Cardiac muscle cell (in vitro differentiated cells and primary cell): ENCODE results near the gene REST. TPM values are rescaled to one million over a fixed set of nuclear protein-coding genes. Genes with fewer than 3 reads are reported as not detected.
A peak's percentile ranks its signal among the peaks of the same experiment; 100 is the strongest.

Experiments
- DNase-seq, 2 donors: peaks; one replicate each; pipeline versions ENCODE4 v3.0.0 to v3.0.0-alpha.2; 2010 to 2017; ENCODE audit warnings: low read depth in 1 of 2, low spot score in 1 of 2
- H3K27ac ChIP-seq: fragments of 200-600 bp; sonication (generic); 2 replicates; pipeline ENCODE4 v1.5.1; 2016
- H3K27me3 ChIP-seq: fragments of 200-600 bp; sonication (generic); 2 replicates; pipeline ENCODE4 v1.6.0; 2016; ENCODE audit warnings: control low read depth
- H3K36me3 ChIP-seq: fragments of 200-600 bp; sonication (generic); 2 replicates; pipeline ENCODE4 v1.5.1; 2016; ENCODE audit warnings: control low read depth
- H3K4me1 ChIP-seq: fragments of 200-600 bp; sonication (generic); 2 replicates; pipeline ENCODE4 v1.8.1; 2017; ENCODE audit warnings: low read depth, mild to moderate bottlenecking, mixed run types
- H3K4me3 ChIP-seq: fragments of 200-600 bp; sonication (generic); 2 replicates; pipeline ENCODE4 v1.5.1; 2016; ENCODE audit warnings: mild to moderate bottlenecking
- H3K9me3 ChIP-seq: fragments of 200-600 bp; sonication (generic); 2 replicates; pipeline ENCODE4 v1.5.1; 2017; ENCODE audit warnings: low read depth, mild to moderate bottlenecking, control low read depth
- CTCF ChIP-seq: IDR thresholded peaks from 2 replicates; pipeline ENCODE4 v1.5.1; 2012; ENCODE audit warnings: low read depth, mild to moderate bottlenecking, low read length
- polyA plus RNA-seq: library from polyadenylated mRNA; unstranded; fragments of >200 nt; fragmentation: Nextera tagmentation; extraction: Ambion mirVana; gene quantifications from 2 replicates; pipeline ENCODE4 v1.2.1, GENCODE V29; 2016
- total RNA-seq: library from RNA; depleted of rRNA; stranded (reverse); fragments of >200 nt; gene quantifications from 2 replicates; pipeline ENCODE4 v1.2.3, GENCODE V29; 2016

REST gene
- total and polyA plus RNA-seq, 2 experiments from 2014 or later, result 66.1 to 89.0 TPM

GRCh38 chr4:56958111-56958517 is 50.4 kb downstream of the REST start:
- no peak for TF ChIP-seq CTCF
- peak in 1 of 2 donors; percentile 99 for DNase-seq

GRCh38 chr4:56959100-56959499 is 51.4 kb downstream of the REST start:
- Histone ChIP-seq H3K9me3 (no peaks in the 10 kb centered on the region), H3K4me1 (no peaks in the 10 kb centered on the region), H3K4me3 (no peak overlapping the region), H3K27ac (no peak overlapping the region), H3K27me3 (no peaks in the 10 kb centered on the region), H3K36me3 (peaks cover 3% of the 10 kb centered on the region)
- TF ChIP-seq CTCF, result no peak
- no peak for DNase-seq

More at GRCh38 chr4:56958111-56958517, 50.4 kb downstream of the REST start:
- H3K4me1 ChIP-seq, result no peaks in the 10 kb centered on the region
- no peaks in the 10 kb centered on the region for H3K36me3 ChIP-seq
- H3K27me3 ChIP-seq, result no peaks in the 10 kb centered on the region
- no peak overlapping the region for H3K4me3 ChIP-seq
- no peaks in the 10 kb centered on the region for H3K9me3 ChIP-seq
- no peak overlapping the region for H3K27ac ChIP-seq

DNA sequence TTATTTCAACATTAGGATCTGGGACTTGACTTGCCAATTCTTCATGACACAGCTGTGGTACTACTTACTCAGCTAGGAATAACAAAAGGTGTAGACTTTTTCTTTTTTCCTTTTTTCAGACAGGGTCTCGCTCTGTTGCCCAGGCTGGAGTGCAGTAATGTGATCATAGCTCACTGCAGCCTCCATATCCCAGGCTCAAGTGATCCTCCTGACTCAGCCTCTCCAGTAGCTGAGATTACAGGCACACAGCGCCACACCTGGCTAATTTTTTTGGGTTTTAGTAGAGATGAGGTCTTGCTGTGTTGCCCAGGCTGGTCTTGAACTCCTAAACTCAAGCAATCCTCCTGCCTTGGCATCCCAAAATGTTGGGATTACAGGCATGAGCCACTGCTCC is 53.4 kb downstream of the REST start:
- Histone ChIP-seq H3K36me3 (peaks cover 14% of the 10 kb centered on the region), H3K9me3 (no peaks in the 10 kb centered on the region), H3K4me1 (no peaks in the 10 kb centered on the region), H3K4me3 (no peak overlapping the region), H3K27ac (no peak overlapping the region), H3K27me3 (no peaks in the 10 kb centered on the region)
- no peak for TF ChIP-seq CTCF
- DNase-seq, result no peak

GRCh38 chr4:56971383-56971782 is 63.7 kb downstream of the REST start:
- TF ChIP-seq CTCF, result no peak
- Histone ChIP-seq H3K27ac (no peak overlapping the region), H3K4me1 (peaks cover 8% of the 10 kb centered on the region), H3K4me3 (no peak overlapping the region), H3K9me3 (no peaks in the 10 kb centered on the region), H3K36me3 (peaks cover 27% of the 10 kb centered on the region), H3K27me3 (no peaks in the 10 kb centered on the region)
- DNase-seq, result no peak

GRCh38 chr4:56972389-56972788 is 64.7 kb downstream of the REST start:
- Histone ChIP-seq H3K27me3 (no peaks in the 10 kb centered on the region), H3K9me3 (no peaks in the 10 kb centered on the region), H3K27ac (no peak overlapping the region), H3K4me3 (no peak overlapping the region), H3K4me1 (peaks cover 8% of the 10 kb centered on the region), H3K36me3 (peaks cover 23% of the 10 kb centered on the region)
- no peak for DNase-seq
- no peak for TF ChIP-seq CTCF

- H3K4me1 ChIP-seq, result peaks cover 8% of the 10 kb centered on the region
- peaks cover 21% of the 10 kb centered on the region for H3K36me3 ChIP-seq
- H3K27ac ChIP-seq, result no peak overlapping the region
- no peak for TF ChIP-seq CTCF
- no peaks in the 10 kb centered on the region for H3K9me3 ChIP-seq
- DNase-seq, result no peak
- H3K27me3 ChIP-seq, result no peaks in the 10 kb centered on the region
- no peak overlapping the region for H3K4me3 ChIP-seq
Observed at GRCh38 chr4:56972809-56973208, 65.1 kb downstream of the REST start.
